Measurements from ENCODE around the gene ZMIZ1. TPM values are rescaled to one million over a fixed set of nuclear protein-coding genes. Genes with fewer than 3 reads are reported as not detected.
A peak's percentile ranks its signal among the peaks of the same experiment; 100 is the strongest.

The ZMIZ1 gene
- polyA plus RNA-seq, 4 donors = 74.1 to 80.9 (median 77.0) TPM

- no peak for DNase-seq (ENCODE audit: low read depth in 4 of 4, low spot score in 3 of 4)
Measured at GRCh38 chr10:79252450-79252849, 183.7 kb downstream of the ZMIZ1 start.

- DNase-seq (ENCODE audit: low read depth in 4 of 4, low spot score in 3 of 4) = no peak
Measured at GRCh38 chr10:79252971-79253370, 184.2 kb downstream of the ZMIZ1 start.

GRCh38 chr10:79253704-79254103 lies 184.9 kb downstream of the ZMIZ1 start:
- no peak for DNase-seq (ENCODE audit: low read depth in 4 of 4, low spot score in 3 of 4)

GRCh38 chr10:79254333-79255006 lies 185.7 kb downstream of the ZMIZ1 start:
- DNase-seq (ENCODE audit: low read depth in 4 of 4, low spot score in 3 of 4) = no peak

GRCh38 chr10:79255007-79255507 lies 186.3 kb downstream of the ZMIZ1 start:
- no peak for DNase-seq (ENCODE audit: low read depth in 4 of 4, low spot score in 3 of 4)

- no peak for DNase-seq (ENCODE audit: low read depth in 4 of 4, low spot score in 3 of 4)
Measured at GRCh38 chr10:79256264-79256806, 187.6 kb downstream of the ZMIZ1 start.

- DNase-seq (ENCODE audit: low read depth in 4 of 4, low spot score in 3 of 4) = no peak
Measured at GRCh38 chr10:79258894-79259293, 190.1 kb downstream of the ZMIZ1 start.

- no peak for DNase-seq (ENCODE audit: low read depth in 4 of 4, low spot score in 3 of 4)
Measured at GRCh38 chr10:79259834-79260233, 191.1 kb downstream of the ZMIZ1 start.

- DNase-seq (ENCODE audit: low read depth in 4 of 4, low spot score in 3 of 4) = peak in 1 of 4 donors; percentile 54
Measured at GRCh38 chr10:79260811-79261740, 192.3 kb downstream of the ZMIZ1 start.

- DNase-seq (ENCODE audit: low read depth in 4 of 4, low spot score in 3 of 4) = no peak
Measured at GRCh38 chr10:79262131-79262530, 193.4 kb downstream of the ZMIZ1 start.

GRCh38 chr10:79262959-79263746 lies 194.4 kb downstream of the ZMIZ1 start:
- DNase-seq (ENCODE audit: low read depth in 4 of 4, low spot score in 3 of 4) = no peak

GRCh38 chr10:79263939-79264338 lies 195.2 kb downstream of the ZMIZ1 start:
- DNase-seq (ENCODE audit: low read depth in 4 of 4, low spot score in 3 of 4) = no peak

GRCh38 chr10:79264942-79265341 lies 196.2 kb downstream of the ZMIZ1 start:
- no peak for DNase-seq (ENCODE audit: low read depth in 4 of 4, low spot score in 3 of 4)

GRCh38 chr10:79266084-79266483 lies 197.3 kb downstream of the ZMIZ1 start:
- DNase-seq (ENCODE audit: low read depth in 4 of 4, low spot score in 3 of 4) = no peak

- no peak for DNase-seq (ENCODE audit: low read depth in 4 of 4, low spot score in 3 of 4)
Measured at GRCh38 chr10:79266543-79267312, 198.0 kb downstream of the ZMIZ1 start.

- DNase-seq (ENCODE audit: low read depth in 4 of 4, low spot score in 3 of 4) = no peak
Measured at GRCh38 chr10:79267499-79267898, 198.7 kb downstream of the ZMIZ1 start.

GRCh38 chr10:79268161-79268601 lies 199.4 kb downstream of the ZMIZ1 start:
- DNase-seq (ENCODE audit: low read depth in 4 of 4, low spot score in 3 of 4) = no peak

- no peak for DNase-seq (ENCODE audit: low read depth in 4 of 4, low spot score in 3 of 4)
Measured at GRCh38 chr10:79268742-79269141, 200.0 kb downstream of the ZMIZ1 start.

GRCh38 chr10:79269443-79269842 lies 200.7 kb downstream of the ZMIZ1 start:
- no peak for DNase-seq (ENCODE audit: low read depth in 4 of 4, low spot score in 3 of 4)

GRCh38 chr10:79269969-79270368 lies 201.2 kb downstream of the ZMIZ1 start:
- no peak for DNase-seq (ENCODE audit: low read depth in 4 of 4, low spot score in 3 of 4)

Data from right renal pelvis (tissue), 4 donors.